Astrocyte (in vitro differentiated cells and primary cell): ENCODE measurements around the gene MYL10. TPM values are rescaled to one million over a fixed set of nuclear protein-coding genes. Genes with fewer than 3 reads are reported as not detected.

Experiments
- DNase-seq: peaks from one replicate; pipeline ENCODE4 v3.0.0-alpha.2; 2010; ENCODE audit warnings: low read depth
- FAIRE-seq: peaks from 2 replicates; lab custom pipeline; 2011; peaks lifted over from hg19 to GRCh38; lab: Jason Lieb, UNC
- H2AFZ ChIP-seq: 2 replicates; pipeline ENCODE4 v1.6.0; 2012; ENCODE audit warnings: low read depth, low read length, inconsistent platforms
- H3K27ac ChIP-seq: 2 replicates; pipeline ENCODE4 v1.5.1; 2011; ENCODE audit warnings: low read depth, low read length, inconsistent platforms
- H3K27me3 ChIP-seq: 2 replicates; pipeline ENCODE4 v1.6.0; 2011; ENCODE audit warnings: low read length, inconsistent platforms; ENCODE audit not compliant: insufficient read depth
- H3K36me3 ChIP-seq: 2 replicates; pipeline ENCODE4 v1.5.1; 2011; ENCODE audit warnings: low read length, inconsistent platforms; ENCODE audit not compliant: insufficient read depth
- H3K4me1 ChIP-seq: 2 replicates; pipeline ENCODE4 v1.5.1; 2011; ENCODE audit warnings: low read length, inconsistent platforms; ENCODE audit not compliant: insufficient read depth
- H3K4me2 ChIP-seq: 2 replicates; pipeline ENCODE4 v1.6.0; 2012; ENCODE audit warnings: low read length, inconsistent platforms
- H3K4me3 ChIP-seq: 2 replicates; pipeline ENCODE4 v1.5.1; 2011; ENCODE audit warnings: low read depth, mild to moderate bottlenecking, low read length, inconsistent platforms; ENCODE audit not compliant: insufficient read depth
- H3K79me2 ChIP-seq: 2 replicates; pipeline ENCODE4 v1.6.0; 2012; ENCODE audit warnings: mild to moderate bottlenecking, low read length, inconsistent platforms; ENCODE audit not compliant: insufficient read depth
- H3K9ac ChIP-seq: 2 replicates; pipeline ENCODE4 v1.6.0; 2012; ENCODE audit warnings: mild to moderate bottlenecking, low read length, inconsistent platforms
- H3K9me3 ChIP-seq: 2 replicates; pipeline ENCODE4 v1.5.1; 2012; ENCODE audit warnings: low read depth, mild to moderate bottlenecking, low read length, inconsistent platforms; ENCODE audit not compliant: insufficient read depth
- H4K20me1 ChIP-seq: 2 replicates; pipeline ENCODE4 v1.6.0; 2012; ENCODE audit warnings: low read length, inconsistent platforms; ENCODE audit not compliant: insufficient read depth
- H3K27ac Mint-ChIP-seq: one replicate; pipeline ENCODE4 v1.8.0; 2021; ENCODE audit warnings: mild to moderate bottlenecking, mixed read lengths; ENCODE audit not compliant: unreplicated experiment
- H3K27me3 Mint-ChIP-seq: one replicate; pipeline ENCODE4 v1.8.0; 2021; ENCODE audit warnings: low read depth, mixed read lengths; ENCODE audit not compliant: unreplicated experiment
- H3K36me3 Mint-ChIP-seq: one replicate; pipeline ENCODE4 v1.8.0; 2021; ENCODE audit warnings: low read depth, mixed read lengths; ENCODE audit not compliant: unreplicated experiment
- H3K4me1 Mint-ChIP-seq: one replicate; pipeline ENCODE4 v1.8.0; 2021; ENCODE audit warnings: low read depth, mixed read lengths; ENCODE audit not compliant: unreplicated experiment
- H3K4me3 Mint-ChIP-seq: one replicate; pipeline ENCODE4 v1.8.0; 2021; ENCODE audit warnings: mild to moderate bottlenecking, moderate library complexity, mixed read lengths; ENCODE audit not compliant: unreplicated experiment
- H3K9me3 Mint-ChIP-seq: one replicate; pipeline ENCODE4 v1.8.0; 2021; ENCODE audit warnings: mild to moderate bottlenecking, mixed read lengths; ENCODE audit not compliant: unreplicated experiment
- CTCF ChIP-seq: IDR thresholded peaks from 2 replicates; pipeline ENCODE4 v1.5.1; 2011; ENCODE audit warnings: low read depth, mild to moderate bottlenecking, inconsistent platforms, low read length, moderate library complexity; ENCODE audit not compliant: insufficient read depth
- EZH2 ChIP-seq: IDR thresholded peaks from 2 replicates; pipeline ENCODE4 v1.6.1; 2012; ENCODE audit warnings: mild to moderate bottlenecking, low read length, inconsistent platforms; ENCODE audit not compliant: insufficient read depth
- total RNA-seq: library from RNA; stranded (reverse); gene quantifications from 2 replicates; pipeline ENCODE4 v1.2.1, GENCODE V29; 2021

Gene MYL10
- total RNA-seq, 1 donor from 2014 or later: 0.73 TPM

GRCh38 chr7:101586906-101587677, 42.0 kb downstream of the MYL10 start:
- Mint-ChIP-seq H3K4me1 (no peaks in the 10 kb centered on the region), H3K4me3 (no peak overlapping the region), H3K9me3 (peaks cover 8% of the 10 kb centered on the region), H3K27me3 (peaks cover 36% of the 10 kb centered on the region), H3K36me3 (peaks cover 4% of the 10 kb centered on the region), H3K27ac (no peak overlapping the region)
- Histone ChIP-seq H3K9me3 (no peaks in the 10 kb centered on the region), H3K27me3 (no peaks in the 10 kb centered on the region), H3K36me3 (no peaks in the 10 kb centered on the region), H2AFZ (no peak overlapping the region), H3K4me1 (no peaks in the 10 kb centered on the region), H4K20me1 (no peaks in the 10 kb centered on the region), H3K4me2 (no peak overlapping the region), H3K4me3 (no peak overlapping the region), H3K9ac (no peak overlapping the region), H3K27ac (no peak overlapping the region), H3K79me2 (no peaks in the 10 kb centered on the region)
- FAIRE-seq (no peak), DNase-seq (no peak)
- TF ChIP-seq EZH2 (no peak), CTCF (no peak)

DNA sequence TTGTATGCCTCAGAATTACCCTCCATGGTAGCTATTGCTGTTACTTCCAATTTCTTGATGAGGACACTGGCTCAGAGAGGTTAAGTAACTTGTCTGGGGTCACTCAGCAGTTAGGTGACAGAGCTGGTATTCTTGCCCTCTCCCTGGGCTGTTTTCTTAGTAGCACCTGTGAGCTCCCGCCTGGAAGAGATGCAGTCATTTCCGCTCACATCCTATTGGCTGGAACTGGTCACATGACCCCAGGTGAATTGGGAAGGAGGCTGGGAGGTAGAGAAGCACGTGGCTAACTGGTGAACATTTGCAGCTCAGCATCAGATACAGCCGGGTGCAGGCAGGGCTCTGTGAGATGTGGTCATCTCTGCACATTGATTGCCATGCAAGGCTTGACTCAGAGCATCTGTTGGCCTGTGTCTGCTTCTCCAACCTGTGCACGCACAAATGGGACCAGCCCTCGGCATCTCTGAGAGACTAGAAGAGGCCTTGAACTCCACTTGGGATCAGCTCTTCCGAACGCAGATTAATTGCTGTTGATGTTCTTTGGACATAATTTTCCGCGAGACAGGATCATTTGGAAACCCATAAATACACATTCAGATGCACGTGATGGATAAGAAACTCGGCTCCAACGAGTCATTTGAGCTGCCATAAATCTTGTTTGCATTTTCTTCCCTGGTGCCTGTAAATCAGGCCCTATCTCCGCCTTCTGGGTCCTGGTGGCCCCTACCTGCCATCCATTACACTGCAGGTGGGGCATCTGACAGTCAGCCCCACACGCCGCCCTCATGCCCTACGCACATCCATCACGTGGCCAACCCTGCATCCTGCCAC, 42.8 kb downstream of the MYL10 start:
- peaks cover 36% of the 10 kb centered on the region for H3K27me3 Mint-ChIP-seq
- H3K9me3 ChIP-seq: no peaks in the 10 kb centered on the region
- H3K4me3 Mint-ChIP-seq: no peak overlapping the region
- no peak overlapping the region for H2AFZ ChIP-seq
- TF ChIP-seq EZH2: no peak
- TF ChIP-seq CTCF: no peak
- H4K20me1 ChIP-seq: no peaks in the 10 kb centered on the region
- no peak overlapping the region for H3K27ac Mint-ChIP-seq
- H3K79me2 ChIP-seq: no peaks in the 10 kb centered on the region
- FAIRE-seq: no peak
- no peaks in the 10 kb centered on the region for H3K36me3 ChIP-seq
- H3K36me3 Mint-ChIP-seq: peaks cover 4% of the 10 kb centered on the region
- no peak overlapping the region for H3K4me2 ChIP-seq
- no peak for DNase-seq
- no peaks in the 10 kb centered on the region for H3K27me3 ChIP-seq
- no peak overlapping the region for H3K9ac ChIP-seq
- H3K4me1 Mint-ChIP-seq: no peaks in the 10 kb centered on the region
- H3K4me3 ChIP-seq: no peak overlapping the region
- H3K9me3 Mint-ChIP-seq: peaks cover 8% of the 10 kb centered on the region
- no peaks in the 10 kb centered on the region for H3K4me1 ChIP-seq
- no peak overlapping the region for H3K27ac ChIP-seq
